Gastrocnemius medialis (tissue), 4 donors: ENCODE results near the gene GALNT2. TPM values are rescaled to one million over a fixed set of nuclear protein-coding genes. Genes with fewer than 3 reads are reported as not detected.

Experiments used
- ATAC-seq, 2 donors: fragments of 150-250 bp; one replicate each; pipeline ENCODE4 v1.9.1; 2016
- DNase-seq, 2 donors: peaks; one replicate each; pipeline ENCODE4 v3.0.0-alpha.2; 2019
- H3K27ac ChIP-seq, 4 donors: fragments of 200-600 bp; sonication (generic); 1 replicate in 1 of 4; 2 replicates in 3 of 4; pipeline ENCODE4 v1.5.1; 2016 to 2018; ENCODE audit warnings: mild to moderate bottlenecking in 2 of 4, moderate library complexity in 1 of 4
- H3K27me3 ChIP-seq, 3 donors: fragments of 200-600 bp; sonication (generic) in 2 of 3; 1 replicate in 1 of 3; 2 replicates in 2 of 3; pipeline versions ENCODE4 v1.5.1 to v1.6.0; 2016 to 2019; ENCODE audit warnings: mild to moderate bottlenecking in 1 of 3, moderate library complexity in 1 of 3
- H3K36me3 ChIP-seq, 2 donors: fragments of 200-600 bp; sonication (generic) in 1 of 2; one replicate each; pipeline ENCODE4 v1.5.1; 2017 to 2018
- H3K4me1 ChIP-seq, 2 donors: fragments of 200-600 bp; sonication (generic) in 1 of 2; one replicate each; pipeline ENCODE4 v1.5.1; 2016 to 2017; ENCODE audit warnings: mild to moderate bottlenecking in 2 of 2
- H3K4me3 ChIP-seq, 4 donors: fragments of 200-600 bp; sonication (generic) in 3 of 4; 1 replicate in 1 of 4; 2 replicates in 3 of 4; pipeline ENCODE4 v1.5.1; 2016 to 2019; ENCODE audit warnings: mild to moderate bottlenecking in 2 of 4
- H3K9me3 ChIP-seq, 3 donors: fragments of 200-600 bp; sonication (generic) in 2 of 3; 1 replicate in 1 of 3; 2 replicates in 2 of 3; pipeline ENCODE4 v1.5.1; 2016 to 2019
- POLR2A ChIP-seq, 2 donors: fragments of 450-650 bp; IDR thresholded peaks; one replicate each; pipeline ENCODE4 v1.6.1; 2017; ENCODE audit warnings: antibody characterized with exemption in 2 of 2, mild to moderate bottlenecking in 2 of 2, moderate library complexity in 2 of 2
- in situ Hi-C, 4 donors: fragments of 200-750 bp; cut with MboI; loops; one replicate each; pipeline versions ENCODE4 v1.15.0 to v1.8.0; 2017; ENCODE audit warnings: low sequenced_read_pairs in 4 of 4
- intact Hi-C: fragments of 100-400 bp; cut with DNase I; formaldehyde crosslinking; loops from one replicate; pipeline ENCODE4 v1.15.1; 2023; ENCODE audit warnings: low total_unique reads
- total RNA-seq, 4 donors: library from RNA; depleted of rRNA; stranded (reverse); fragments of >200 nt; gene quantifications; one replicate each; pipeline versions ENCODE4 v1.1.0 to v1.2.3, GENCODE V29; 2016
- TF ChIP-seq, protein P1 (sequence below), 5 experiments: fragments of 450-650 bp in 3 of 5; fragments of 200-600 bp in 2 of 5; sonication (generic) in 2 of 5; IDR thresholded peaks in 4 of 5; conservative IDR thresholded peaks in 1 of 5; 1 replicate in 4 of 5; 2 replicates in 1 of 5; pipeline ENCODE4 v1.5.1; 2016 to 2019; ENCODE audit warnings: antibody characterized with exemption in 5 of 5, mild to moderate bottlenecking in 3 of 5, moderate library complexity in 3 of 5

The GALNT2 gene
- total RNA-seq, 4 donors from 2014 or later, result 73.7 to 106 (median 78.3) TPM

DNA sequence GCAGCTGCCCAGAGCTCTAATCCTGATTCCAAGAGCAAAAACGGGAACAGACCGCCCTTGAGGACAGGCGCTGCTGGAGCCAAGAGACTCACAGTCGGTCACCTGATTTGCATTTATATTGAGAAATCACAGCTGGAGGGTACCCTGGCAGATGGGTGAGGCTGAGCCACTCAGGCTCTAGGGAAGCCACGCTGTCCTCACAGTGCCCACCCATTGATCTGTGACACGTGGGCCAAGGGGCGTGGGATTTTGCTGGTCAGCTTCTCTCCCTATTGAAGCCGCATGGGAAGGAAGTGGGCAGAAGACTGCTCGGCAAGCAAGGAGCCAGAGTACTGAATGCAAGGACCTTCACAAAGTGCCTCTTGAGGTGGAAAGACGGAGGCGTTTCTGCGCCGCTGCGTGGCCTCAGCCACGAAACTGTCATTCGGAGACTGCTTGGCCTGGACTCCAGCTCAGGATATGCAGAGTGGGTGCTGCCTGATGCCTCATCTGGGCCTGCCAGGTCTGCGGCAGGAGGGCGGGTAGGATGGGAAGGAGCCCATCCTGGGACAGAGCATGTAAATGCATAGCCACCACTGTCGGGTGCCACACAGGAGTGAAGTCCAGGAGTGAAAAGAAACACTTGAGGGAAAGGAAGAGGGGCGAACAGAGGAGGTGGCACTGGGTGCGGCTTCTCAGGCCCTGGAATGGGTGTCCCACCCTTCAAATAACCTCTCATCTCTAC lies 219.3 kb downstream of the GALNT2 start:
- Histone ChIP-seq H3K27me3 (no peaks in the 10 kb centered on the region), H3K9me3 (no peaks in the 10 kb centered on the region), H3K4me3 (no peak overlapping the region), H3K4me1 (no peaks in the 10 kb centered on the region), H3K27ac (no peak overlapping the region), H3K36me3 (no peaks in the 10 kb centered on the region)
- DNase-seq (peak in 1 of 2 donors; percentile 10), ATAC-seq (peak; percentile 12 to 20)
- in situ Hi-C loops, result no loop called here
- intact Hi-C loops, result no loop called here
- TF ChIP-seq, protein P1, sequence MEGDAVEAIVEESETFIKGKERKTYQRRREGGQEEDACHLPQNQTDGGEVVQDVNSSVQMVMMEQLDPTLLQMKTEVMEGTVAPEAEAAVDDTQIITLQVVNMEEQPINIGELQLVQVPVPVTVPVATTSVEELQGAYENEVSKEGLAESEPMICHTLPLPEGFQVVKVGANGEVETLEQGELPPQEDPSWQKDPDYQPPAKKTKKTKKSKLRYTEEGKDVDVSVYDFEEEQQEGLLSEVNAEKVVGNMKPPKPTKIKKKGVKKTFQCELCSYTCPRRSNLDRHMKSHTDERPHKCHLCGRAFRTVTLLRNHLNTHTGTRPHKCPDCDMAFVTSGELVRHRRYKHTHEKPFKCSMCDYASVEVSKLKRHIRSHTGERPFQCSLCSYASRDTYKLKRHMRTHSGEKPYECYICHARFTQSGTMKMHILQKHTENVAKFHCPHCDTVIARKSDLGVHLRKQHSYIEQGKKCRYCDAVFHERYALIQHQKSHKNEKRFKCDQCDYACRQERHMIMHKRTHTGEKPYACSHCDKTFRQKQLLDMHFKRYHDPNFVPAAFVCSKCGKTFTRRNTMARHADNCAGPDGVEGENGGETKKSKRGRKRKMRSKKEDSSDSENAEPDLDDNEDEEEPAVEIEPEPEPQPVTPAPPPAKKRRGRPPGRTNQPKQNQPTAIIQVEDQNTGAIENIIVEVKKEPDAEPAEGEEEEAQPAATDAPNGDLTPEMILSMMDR (IDR thresholded peaks at IDR 0.05 in 4 of 5, conservative IDR thresholded peaks at IDR 0.05 in 1 of 5), result no peak
- no peak for TF ChIP-seq POLR2A (IDR thresholded peaks at IDR 0.05)

DNA sequence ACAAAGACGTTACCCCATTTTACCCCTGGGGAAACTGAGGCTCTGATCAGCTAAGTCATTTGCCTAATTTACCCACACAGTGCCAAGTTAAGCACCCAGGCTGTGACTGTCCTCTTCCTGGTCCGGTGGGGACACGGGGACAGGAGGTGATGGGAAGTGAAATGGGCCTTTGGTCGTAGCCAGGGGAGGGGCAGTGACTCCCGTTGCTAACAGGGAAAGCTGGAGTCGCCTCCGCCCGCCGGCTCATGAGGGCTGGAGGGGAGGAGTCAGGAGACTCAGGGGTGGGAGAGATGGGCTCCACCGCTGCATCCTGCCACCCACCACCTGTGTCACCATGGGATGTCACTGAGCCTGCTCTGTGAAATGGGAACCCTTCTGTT lies 219.8 kb downstream of the GALNT2 start:
- Histone ChIP-seq H3K9me3 (no peaks in the 10 kb centered on the region), H3K36me3 (no peaks in the 10 kb centered on the region), H3K4me1 (no peaks in the 10 kb centered on the region), H3K4me3 (no peak overlapping the region), H3K27me3 (no peaks in the 10 kb centered on the region), H3K27ac (no peak overlapping the region)
- in situ Hi-C loops (no loop called here), intact Hi-C loops (no loop called here)
- ATAC-seq (no peak), DNase-seq (peak in 1 of 2 donors; percentile 10)
- TF ChIP-seq, protein P1 (IDR thresholded peaks at IDR 0.05 in 4 of 5, conservative IDR thresholded peaks at IDR 0.05 in 1 of 5), result no peak
- TF ChIP-seq POLR2A (IDR thresholded peaks at IDR 0.05), result no peak

DNA sequence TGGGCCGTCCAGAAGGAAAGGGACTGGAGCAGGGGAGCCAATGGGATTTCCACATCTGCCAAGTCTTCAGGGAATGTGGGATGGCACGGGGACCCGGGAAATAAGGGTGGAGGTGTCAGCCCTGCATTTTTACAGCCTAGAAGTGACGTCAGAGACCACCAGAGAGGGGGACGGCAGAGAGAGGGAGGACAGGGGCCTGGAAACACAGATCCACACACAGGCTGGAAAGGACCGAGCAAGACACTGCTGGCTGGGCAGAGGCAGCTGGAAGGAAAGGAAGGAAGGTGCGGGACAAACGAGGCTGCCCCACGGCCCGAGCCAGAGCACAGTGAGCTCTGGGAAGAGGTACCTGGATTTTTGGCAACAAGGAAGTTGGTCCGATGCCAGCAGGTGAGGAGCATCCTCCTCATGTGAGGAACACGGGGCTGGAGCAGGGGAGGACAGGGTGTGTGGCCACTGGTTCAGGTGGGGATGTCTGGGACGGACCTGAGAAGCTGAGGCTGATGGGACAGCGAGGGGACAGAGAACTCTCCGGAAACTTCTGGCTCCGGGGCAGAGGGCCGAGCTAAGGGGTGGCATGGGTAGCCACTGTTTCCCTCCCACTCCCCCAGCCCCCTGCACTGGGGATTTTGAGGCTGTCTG lies 220.8 kb downstream of the GALNT2 start:
- peaks cover 0 to 4% (median 0%) of the 10 kb centered on the region in 3 donors for H3K27me3 ChIP-seq
- H3K4me1 ChIP-seq, result no peaks in the 10 kb centered on the region
- H3K27ac ChIP-seq, result no peak overlapping the region
- ATAC-seq (no peak), DNase-seq (peak in 1 of 2 donors; percentile 19)
- no peak overlapping the region for H3K4me3 ChIP-seq
- TF ChIP-seq, protein P1 (IDR thresholded peaks at IDR 0.05 in 4 of 5, conservative IDR thresholded peaks at IDR 0.05 in 1 of 5), result no peak
- no peak for TF ChIP-seq POLR2A (IDR thresholded peaks at IDR 0.05)
- no peaks in the 10 kb centered on the region for H3K9me3 ChIP-seq
- intact Hi-C loops (no loop called here), in situ Hi-C loops (no loop called here)
- no peaks in the 10 kb centered on the region for H3K36me3 ChIP-seq

DNA sequence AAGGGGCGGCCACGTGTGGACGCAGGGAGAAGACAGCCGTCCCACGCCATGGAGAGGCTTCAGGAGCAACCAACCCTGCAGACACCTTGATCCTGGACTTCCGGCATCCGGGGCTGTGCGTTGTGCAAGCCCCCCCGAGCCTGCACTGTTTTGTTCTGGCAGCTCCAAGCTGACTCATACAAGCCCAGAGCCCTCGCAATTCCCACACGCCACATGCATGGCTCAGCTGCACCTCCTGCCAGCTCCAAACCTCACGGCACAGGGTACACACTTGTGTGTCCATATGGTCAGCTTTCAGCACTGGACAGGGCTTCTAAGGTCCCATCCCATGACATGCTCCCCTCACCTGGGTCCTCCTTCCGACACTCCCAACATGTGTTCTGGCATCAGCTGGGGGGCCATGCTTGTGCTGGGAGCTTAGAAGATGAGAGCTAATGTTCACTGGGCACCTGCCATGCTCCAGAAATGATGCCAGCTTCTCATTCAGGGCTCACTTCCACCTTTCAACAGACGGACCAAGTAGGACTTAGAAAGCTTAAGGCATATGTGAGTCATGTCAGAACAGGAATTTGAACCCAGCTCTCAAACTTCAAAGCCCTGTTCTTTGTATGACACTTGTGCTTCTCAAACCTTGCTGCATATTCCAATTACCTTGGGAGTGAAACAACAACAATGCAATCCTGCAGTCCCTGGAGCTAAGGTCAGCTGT lies 221.8 kb downstream of the GALNT2 start:
- no peak for ATAC-seq
- Histone ChIP-seq H3K9me3 (no peaks in the 10 kb centered on the region), H3K27me3 (peaks cover 0 to 6% (median 0%) of the 10 kb centered on the region in 3 donors), H3K27ac (no peak overlapping the region), H3K36me3 (no peaks in the 10 kb centered on the region), H3K4me3 (no peak overlapping the region), H3K4me1 (no peaks in the 10 kb centered on the region)
- intact Hi-C loops, result no loop called here
- in situ Hi-C loops, result no loop called here
- TF ChIP-seq POLR2A (IDR thresholded peaks at IDR 0.05), result no peak
- TF ChIP-seq, protein P1 (IDR thresholded peaks at IDR 0.05 in 4 of 5, conservative IDR thresholded peaks at IDR 0.05 in 1 of 5), result no peak
- peak in 1 of 2 donors; percentile 7 for DNase-seq
